HepG2 (cell line): ENCODE data around the gene MKNK1. TPM values are rescaled to one million over a fixed set of nuclear protein-coding genes. Genes with fewer than 3 reads are reported as not detected.

Source experiments
- ATAC-seq: fragments of 200-7000 bp; cut with Tn5 transposase; 3 replicates; pipeline ENCODE4 v1.9.1; 2020; ENCODE audit warnings: mild to moderate bottlenecking, moderate library complexity
- BruUV-seq: library from RNA; stranded (reverse); fragments of 400-500 nt; replicated peaks from 2 replicates; lab custom pipeline; 2021; lab: Mats Ljungman, UMichigan
- CTCF ChIA-PET: fragments of 300-600 bp; formaldehyde crosslinking; extraction: SDS; loops from one replicate; lab custom pipeline; 2021; ENCODE audit warnings: low total read pairs, inconsistent platforms, low intra/inter-chr PET ratio; lab: Yijun Ruan, JAX
- POLR2A ChIA-PET: fragments of 350-600 bp; sonication (Branson Sonifier 250); formaldehyde crosslinking; loops from one replicate; lab custom pipeline; 2020; ENCODE audit warnings: antibody characterized with exemption, inconsistent platforms; lab: Yijun Ruan, JAX
- DNase-seq: peaks from one replicate; pipeline ENCODE4 v3.0.0-alpha.2; 2015; ENCODE audit warnings: low spot score
- FAIRE-seq: peaks from 3 replicates; lab custom pipeline; 2011; peaks lifted over from hg19 to GRCh38; lab: Jason Lieb, UNC
- H2AFZ ChIP-seq: one replicate; pipeline ENCODE4 v1.6.1; 2011; ENCODE audit warnings: low read length, inconsistent platforms
- H3K27ac ChIP-seq: fragments of 300-600 bp; 3 replicates; pipeline ENCODE4 v1.8.0; 2011; ENCODE audit warnings: mixed run types, mild to moderate bottlenecking, mixed read lengths, low read length, inconsistent platforms; ENCODE audit not compliant: insufficient read depth; ENCODE audit errors: extremely low read length
- H3K27me3 ChIP-seq, 2 experiments: fragments of 200-600 bp in 1 of 2; 2 replicates in 1 of 2; 3 replicates in 1 of 2; pipeline versions ENCODE4 v1.6.0 to v1.8.0; 2011; ENCODE audit warnings: low read length in 2 of 2, mild to moderate bottlenecking in 2 of 2, moderate library complexity in 2 of 2, inconsistent platforms in 1 of 2; ENCODE audit not compliant: insufficient read depth in 2 of 2, control insufficient read depth in 1 of 2
- H3K36me3 ChIP-seq, 2 experiments: fragments of 200-600 bp in 1 of 2; replicated peaks in 1 of 2; 2 replicates in 1 of 2; 3 replicates in 1 of 2; pipeline versions ENCODE4 v1.5.1 to v1.8.0; 2011; ENCODE audit warnings: low read length in 2 of 2, inconsistent platforms in 1 of 2; ENCODE audit not compliant: insufficient read depth in 2 of 2, control insufficient read depth in 1 of 2
- H3K4me1 ChIP-seq: 2 replicates; pipeline ENCODE4 v1.5.1; 2012; ENCODE audit warnings: low read length, inconsistent platforms; ENCODE audit not compliant: insufficient read depth
- H3K4me2 ChIP-seq: 2 replicates; pipeline ENCODE4 v1.6.0; 2011; ENCODE audit warnings: low read depth, low read length, inconsistent platforms
- H3K4me3 ChIP-seq, 3 experiments: fragments of 200-600 bp in 1 of 3; sonication (generic), shearing (Covaris generic) in 1 of 3; replicated peaks in 1 of 3; 2 replicates each; pipeline ENCODE4 v1.5.1; 2011 to 2016; ENCODE audit warnings: low read length in 3 of 3, inconsistent platforms in 2 of 3, low read depth in 2 of 3, mild to moderate bottlenecking in 2 of 3, control low read depth in 1 of 3, mixed read lengths in 1 of 3; ENCODE audit not compliant: insufficient read depth in 1 of 3
- H3K79me2 ChIP-seq: one replicate; pipeline ENCODE4 v1.6.1; 2011; ENCODE audit warnings: low read length, inconsistent platforms; ENCODE audit not compliant: insufficient read depth
- H3K9ac ChIP-seq: 2 replicates; pipeline ENCODE4 v1.6.0; 2011; ENCODE audit warnings: mild to moderate bottlenecking, low read depth, low read length, inconsistent platforms; ENCODE audit not compliant: insufficient read depth
- H3K9me3 ChIP-seq: 2 replicates; pipeline ENCODE4 v1.5.1; 2012; ENCODE audit warnings: mild to moderate bottlenecking, low read length
- H4K20me1 ChIP-seq: 2 replicates; pipeline ENCODE4 v1.6.0; 2011; ENCODE audit warnings: inconsistent platforms, mild to moderate bottlenecking, low read length, moderate library complexity; ENCODE audit not compliant: insufficient read depth
- ERF ChIP-seq: IDR thresholded peaks from 2 replicates; pipeline ENCODE4 v1.6.1; 2018; ENCODE audit warnings: missing biosample characterization, missing genetic modification reagents
- KLF13 ChIP-seq: sonication (generic); formaldehyde crosslinking; IDR thresholded peaks from 2 replicates; pipeline ENCODE4 v1.4.0; 2020; ENCODE audit warnings: mild to moderate bottlenecking, missing genetic modification reagents
- NCOA1 ChIP-seq: sonication (generic); formaldehyde crosslinking; IDR thresholded peaks from 2 replicates; pipeline ENCODE4 v1.9.0; 2021; ENCODE audit warnings: missing genetic modification reagents
- PTBP1 ChIP-seq: fragments of 200-400 bp; formaldehyde crosslinking; IDR thresholded peaks from 2 replicates; pipeline ENCODE4 v1.6.1; 2018; ENCODE audit warnings: low read length, low read depth; ENCODE audit not compliant: poor library complexity, severe bottlenecking
- YY1 ChIP-seq: IDR thresholded peaks from 2 replicates; pipeline ENCODE4 v1.6.1; 2011; ENCODE audit warnings: low read length, low read depth, moderate library complexity, mild to moderate bottlenecking; ENCODE audit not compliant: insufficient read depth, insufficient replicate concordance
- ZNF780A ChIP-seq: sonication (generic); formaldehyde crosslinking; IDR thresholded peaks from 2 replicates; pipeline ENCODE4 v1.8.0; 2022; ENCODE audit warnings: mild to moderate bottlenecking, missing genetic modification reagents, moderate library complexity
- WGBS: methylation state at CpG from one replicate; pipeline ENCODE4 v1.1.6; 2017; ENCODE audit warnings: low lambda C conversion rate; 5-methylcytosine and 5-hydroxymethylcytosine counted together
- in situ Hi-C: cut with HindIII; loops from 2 replicates; pipeline ENCODE4 v1.10.0; 2017; ENCODE audit warnings: low pct_unique_long_range_greater_than_20kb; ENCODE audit not compliant: extremely low pct_ligation_motif_present
- intact Hi-C: fragments of 100-400 bp; cut with micrococcal nuclease; formaldehyde crosslinking; loops from one replicate; pipeline ENCODE4 v1.10.0; 2022; ENCODE audit not compliant: unreplicated experiment
- polyA plus RNA-seq, 8 experiments: library from polyadenylated mRNA; depleted of rRNA in 3 of 8; stranded (reverse) in 7 of 8; unstranded in 1 of 8; fragments of >200 nt; fragmentation: Illumina TruSeq in 4 of 8; extraction: Trizol in 4 of 8; gene quantifications; 2 replicates each; pipeline versions ENCODE4 v1.2.1 to v1.2.3, GENCODE V29; 2011 to 2016; ENCODE audit warnings: low read depth in 4 of 8, missing spikeins in 1 of 8, mixed read lengths in 1 of 8; ENCODE audit not compliant: insufficient read depth in 1 of 8
- total RNA-seq, 5 experiments: library from RNA; depleted of rRNA; stranded (reverse); fragments of >200 nt; fragmentation: Illumina TruSeq; extraction: Trizol; gene quantifications; 2 replicates each; pipeline ENCODE4 v1.2.3, GENCODE V29; 2016; ENCODE audit warnings: low read depth in 1 of 5
- TF ChIP-seq, protein P1 (sequence below): sonication (generic); formaldehyde crosslinking; IDR thresholded peaks from 2 replicates; pipeline ENCODE4 v1.4.0; 2020; ENCODE audit warnings: missing genetic modification reagents
- TF ChIP-seq, protein P2 (sequence below): fragments of 450-650 bp; IDR thresholded peaks from 2 replicates; pipeline ENCODE4 v1.6.1; 2016
- TF ChIP-seq, protein P3 (sequence below): sonication (generic); formaldehyde crosslinking; IDR thresholded peaks from 2 replicates; pipeline ENCODE4 v1.4.0; 2020; ENCODE audit warnings: missing genetic modification reagents
- TF ChIP-seq, protein P4 (sequence below): sonication (generic); formaldehyde crosslinking; IDR thresholded peaks from 2 replicates; pipeline ENCODE4 v1.4.0; 2020; ENCODE audit warnings: low read depth, mild to moderate bottlenecking, missing genetic modification reagents

The MKNK1 gene
- total and polyA plus RNA-seq, 2 of the 13 experiments (the other 11 are each of a cell fraction or from before 2014, with no cell fraction given) = 18.5 to 24.1 TPM

DNA sequence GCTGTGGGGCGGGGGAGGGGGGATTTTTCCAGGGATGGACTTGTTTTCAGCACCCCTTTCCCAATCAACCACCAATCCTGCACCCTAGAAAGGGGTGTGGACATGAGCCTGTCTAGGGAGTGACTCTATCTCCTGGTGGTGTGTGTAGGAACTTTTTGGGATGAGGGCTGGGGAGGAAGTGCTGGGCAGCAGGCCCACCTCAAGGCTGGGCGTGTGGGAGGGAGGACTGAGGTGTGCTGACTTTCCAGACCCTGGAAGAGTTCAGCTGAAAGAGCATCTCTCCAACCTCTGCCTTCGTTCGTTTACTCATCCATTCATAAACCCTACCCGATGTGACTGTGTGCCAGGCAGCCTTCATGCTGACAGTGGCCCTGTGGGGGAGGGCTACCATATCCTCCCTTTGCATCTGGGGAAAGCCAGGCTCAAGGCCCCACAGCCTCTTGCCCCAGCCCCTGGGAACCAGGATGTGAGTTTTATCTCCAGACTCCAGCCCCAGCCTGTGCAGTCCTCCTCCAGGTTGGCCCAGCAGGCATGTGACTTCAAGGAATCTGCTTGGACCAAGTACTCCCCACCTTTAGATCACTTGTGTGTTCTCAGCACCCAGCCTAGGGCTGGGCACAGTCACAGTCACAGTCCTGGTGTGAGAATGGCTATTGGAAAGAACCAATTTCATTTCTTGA, 59.4 kb downstream of the MKNK1 start:
- BruUV-seq = no TSS peak
- peaks cover 9 to 71% of the 10 kb centered on the region in 2 experiments for H3K27me3 ChIP-seq
- WGBS = 17% methylated on average over 1 of the region's 5 CpGs
- no peaks in the 10 kb centered on the region; the same call in 1 of the 2 replicates for H3K4me1 ChIP-seq
- ChIA-PET CTCF (no interaction called here), POLR2A (no interaction called here)
- no peak overlapping the region for H3K27ac ChIP-seq
- H3K9me3 ChIP-seq = no peaks in the 10 kb centered on the region
- ATAC-seq = no peak
- H2AFZ ChIP-seq = no peak overlapping the region
- in situ Hi-C loops = no loop called here
- H3K4me3 ChIP-seq = no peak overlapping the region
- H3K79me2 ChIP-seq = no peaks in the 10 kb centered on the region
- H4K20me1 ChIP-seq = peaks cover 2% of the 10 kb centered on the region; the same call in 1 of the 2 replicates
- H3K36me3 ChIP-seq = no peaks in the 10 kb centered on the region
- FAIRE-seq = no peak
- no peak overlapping the region for H3K4me2 ChIP-seq
- H3K9ac ChIP-seq = no peak overlapping the region
- no peak for DNase-seq
- intact Hi-C loops = no loop called here
- TF ChIP-seq ZNF780A (CRISPR knock-in tag) = no peak
- no peak for TF ChIP-seq YY1

DNA sequence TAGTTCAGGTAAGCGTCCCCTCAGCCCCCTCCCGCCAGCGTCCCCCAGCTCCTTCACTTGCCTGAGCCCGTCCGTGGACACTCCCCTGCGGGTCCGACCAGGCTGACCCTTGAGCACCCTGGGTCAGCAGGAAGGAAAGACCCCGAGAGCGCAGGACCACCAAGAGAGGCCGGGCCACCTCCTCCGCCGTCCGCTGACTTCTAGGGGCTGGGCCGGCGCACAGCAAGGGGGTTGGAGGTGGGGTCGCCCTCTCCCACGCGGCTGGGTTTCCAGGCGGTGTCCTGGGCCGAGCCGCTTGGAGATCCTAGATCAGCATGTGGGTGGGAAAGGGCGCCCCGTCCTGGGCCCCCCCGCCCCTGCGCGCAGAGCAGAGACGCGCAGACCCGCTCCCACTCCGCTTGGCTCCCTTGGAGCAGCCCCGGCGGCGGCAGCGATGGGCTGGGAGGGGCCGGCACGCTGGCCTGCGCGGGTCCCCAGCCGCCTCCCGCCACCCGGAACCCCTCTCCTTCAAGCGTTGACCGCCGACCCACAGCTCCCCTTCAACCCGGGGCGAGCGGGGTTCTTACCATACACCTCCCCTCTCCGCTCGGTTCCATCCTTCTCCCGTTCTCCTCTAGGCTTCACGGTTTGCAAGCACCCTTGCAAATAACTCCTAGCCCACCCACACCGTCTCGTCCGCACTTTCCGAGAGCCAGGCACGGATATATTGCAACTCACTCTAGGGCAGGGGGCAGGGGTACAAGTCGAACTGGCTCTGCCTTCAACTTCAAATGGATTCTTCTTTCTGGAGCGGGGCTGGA, 60.1 kb downstream of the MKNK1 start:
- no TSS peak for BruUV-seq
- no peak overlapping the region for H3K27ac ChIP-seq
- FAIRE-seq (no peak), ATAC-seq (no peak), DNase-seq (no peak)
- H3K79me2 ChIP-seq = no peaks in the 10 kb centered on the region
- H4K20me1 ChIP-seq = peaks cover 2% of the 10 kb centered on the region; the same call in 1 of the 2 replicates
- WGBS = 42% methylated on average over 17 of the region's 58 CpGs
- H3K9me3 ChIP-seq = no peaks in the 10 kb centered on the region
- H3K27me3 ChIP-seq = peaks cover 7 to 66% of the 10 kb centered on the region in 2 experiments
- no peak overlapping the region for H2AFZ ChIP-seq
- in situ Hi-C loops = no loop called here
- no peaks in the 10 kb centered on the region; the same call in 1 of the 2 replicates for H3K4me1 ChIP-seq
- ChIA-PET POLR2A (no interaction called here), CTCF (no interaction called here)
- H3K9ac ChIP-seq = no peak overlapping the region
- no peak overlapping the region for H3K4me3 ChIP-seq
- no peak overlapping the region for H3K4me2 ChIP-seq
- H3K36me3 ChIP-seq = no peaks in the 10 kb centered on the region
- intact Hi-C loops = no loop called here
- TF ChIP-seq PTBP1 (no peak), KLF13 (CRISPR knock-in tag) (no peak), ERF (CRISPR knock-in tag) (no peak), NCOA1 (CRISPR knock-in tag) (no peak)
- TF ChIP-seq, protein P1, sequence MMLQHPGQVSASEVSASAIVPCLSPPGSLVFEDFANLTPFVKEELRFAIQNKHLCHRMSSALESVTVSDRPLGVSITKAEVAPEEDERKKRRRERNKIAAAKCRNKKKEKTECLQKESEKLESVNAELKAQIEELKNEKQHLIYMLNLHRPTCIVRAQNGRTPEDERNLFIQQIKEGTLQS (CRISPR knock-in tag) = no peak
- TF ChIP-seq, protein P2, sequence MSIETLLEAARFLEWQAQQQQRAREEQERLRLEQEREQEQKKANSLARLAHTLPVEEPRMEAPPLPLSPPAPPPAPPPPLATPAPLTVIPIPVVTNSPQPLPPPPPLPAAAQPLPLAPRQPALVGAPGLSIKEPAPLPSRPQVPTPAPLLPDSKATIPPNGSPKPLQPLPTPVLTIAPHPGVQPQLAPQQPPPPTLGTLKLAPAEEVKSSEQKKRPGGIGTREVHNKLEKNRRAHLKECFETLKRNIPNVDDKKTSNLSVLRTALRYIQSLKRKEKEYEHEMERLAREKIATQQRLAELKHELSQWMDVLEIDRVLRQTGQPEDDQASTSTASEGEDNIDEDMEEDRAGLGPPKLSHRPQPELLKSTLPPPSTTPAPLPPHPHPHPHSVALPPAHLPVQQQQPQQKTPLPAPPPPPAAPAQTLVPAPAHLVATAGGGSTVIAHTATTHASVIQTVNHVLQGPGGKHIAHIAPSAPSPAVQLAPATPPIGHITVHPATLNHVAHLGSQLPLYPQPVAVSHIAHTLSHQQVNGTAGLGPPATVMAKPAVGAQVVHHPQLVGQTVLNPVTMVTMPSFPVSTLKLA = no peak
- TF ChIP-seq, protein P3, sequence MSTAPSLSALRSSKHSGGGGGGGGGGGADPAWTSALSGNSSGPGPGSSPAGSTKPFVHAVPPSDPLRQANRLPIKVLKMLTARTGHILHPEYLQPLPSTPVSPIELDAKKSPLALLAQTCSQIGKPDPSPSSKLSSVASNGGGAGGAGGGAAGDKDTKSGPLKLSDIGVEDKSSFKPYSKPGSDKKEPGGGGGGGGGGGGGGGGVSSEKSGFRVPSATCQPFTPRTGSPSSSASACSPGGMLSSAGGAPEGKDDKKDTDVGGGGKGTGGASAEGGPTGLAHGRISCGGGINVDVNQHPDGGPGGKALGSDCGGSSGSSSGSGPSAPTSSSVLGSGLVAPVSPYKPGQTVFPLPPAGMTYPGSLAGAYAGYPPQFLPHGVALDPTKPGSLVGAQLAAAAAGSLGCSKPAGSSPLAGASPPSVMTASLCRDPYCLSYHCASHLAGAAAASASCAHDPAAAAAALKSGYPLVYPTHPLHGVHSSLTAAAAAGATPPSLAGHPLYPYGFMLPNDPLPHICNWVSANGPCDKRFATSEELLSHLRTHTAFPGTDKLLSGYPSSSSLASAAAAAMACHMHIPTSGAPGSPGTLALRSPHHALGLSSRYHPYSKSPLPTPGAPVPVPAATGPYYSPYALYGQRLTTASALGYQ (CRISPR knock-in tag) = no peak
- TF ChIP-seq, protein P4, sequence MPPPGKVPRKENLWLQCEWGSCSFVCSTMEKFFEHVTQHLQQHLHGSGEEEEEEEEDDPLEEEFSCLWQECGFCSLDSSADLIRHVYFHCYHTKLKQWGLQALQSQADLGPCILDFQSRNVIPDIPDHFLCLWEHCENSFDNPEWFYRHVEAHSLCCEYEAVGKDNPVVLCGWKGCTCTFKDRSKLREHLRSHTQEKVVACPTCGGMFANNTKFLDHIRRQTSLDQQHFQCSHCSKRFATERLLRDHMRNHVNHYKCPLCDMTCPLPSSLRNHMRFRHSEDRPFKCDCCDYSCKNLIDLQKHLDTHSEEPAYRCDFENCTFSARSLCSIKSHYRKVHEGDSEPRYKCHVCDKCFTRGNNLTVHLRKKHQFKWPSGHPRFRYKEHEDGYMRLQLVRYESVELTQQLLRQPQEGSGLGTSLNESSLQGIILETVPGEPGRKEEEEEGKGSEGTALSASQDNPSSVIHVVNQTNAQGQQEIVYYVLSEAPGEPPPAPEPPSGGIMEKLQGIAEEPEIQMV (CRISPR knock-in tag) = no peak
